GM12878 (cell line): ENCODE results near the gene RNU6-9. TPM values are rescaled to one million over a fixed set of nuclear protein-coding genes. Genes with fewer than 3 reads are reported as not detected.
A peak's percentile ranks its signal among the peaks of the same experiment; 100 is the strongest.

Source experiments
- CTCF ChIP-seq, 3 experiments: IDR thresholded peaks in 2 of 3; conservative IDR thresholded peaks in 1 of 3; 2 replicates each; pipeline ENCODE4 v1.5.1; 2011; ENCODE audit warnings: low read depth in 3 of 3, low read length in 3 of 3, mild to moderate bottlenecking in 3 of 3, control low read depth in 2 of 3, moderate library complexity in 2 of 3, inconsistent platforms in 1 of 3, mixed read lengths in 1 of 3; ENCODE audit not compliant: control insufficient read depth in 2 of 3, insufficient read depth in 1 of 3; ENCODE audit errors: extremely low read depth in 1 of 3
- RAD51 ChIP-seq: fragments of 450-650 bp; IDR thresholded peaks from 2 replicates; pipeline ENCODE4 v1.6.1; 2016; ENCODE audit warnings: moderate library complexity, mild to moderate bottlenecking, inconsistent platforms
- STAT3 ChIP-seq: IDR thresholded peaks from 2 replicates; pipeline ENCODE4 v1.6.1; 2011; ENCODE audit warnings: low read depth, low read length, improper control_type of control experiment
- ZNF217 ChIP-seq: fragments of 450-650 bp; IDR thresholded peaks from 2 replicates; pipeline ENCODE4 v1.6.1; 2017; ENCODE audit warnings: antibody characterized with exemption, mild to moderate bottlenecking
- ZNF592 ChIP-seq: fragments of 450-650 bp; IDR thresholded peaks from 2 replicates; pipeline ENCODE4 v1.6.1; 2017; ENCODE audit warnings: mild to moderate bottlenecking, moderate library complexity
- polyA plus RNA-seq, 11 experiments: library from polyadenylated mRNA; depleted of rRNA in 4 of 11; unstranded in 6 of 11; stranded (reverse) in 5 of 11; fragments of >200 nt; fragmentation: Nextera tagmentation in 4 of 11; fragmentation: Illumina TruSeq in 1 of 11; extraction: Ambion mirVana in 4 of 11; extraction: Trizol in 1 of 11; gene quantifications; 1 replicate in 1 of 11; 2 replicates in 10 of 11; pipeline versions ENCODE4 v1.2.1 to v1.2.3, GENCODE V29; 2011 to 2016; ENCODE audit warnings: inconsistent platforms in 2 of 11, missing spikeins in 2 of 11, low read depth in 1 of 11
- total RNA-seq, 4 experiments: library from RNA; depleted of rRNA in 3 of 4; stranded (reverse); fragments of >200 nt in 3 of 4; fragmentation: Illumina TruSeq in 1 of 4; extraction: Trizol in 1 of 4; gene quantifications; 2 replicates each; pipeline versions ENCODE4 v1.2.1 to v1.2.3, GENCODE V29; 2013 to 2021

Gene RNU6-9
- total and polyA plus RNA-seq, 10 of the 15 experiments (the other 5 are each of a cell fraction or from before 2014, with no cell fraction given) = not detected

GRCh38 chr19:906480-906879, 13.2 kb downstream of the RNU6-9 start (continued):
- TF ChIP-seq ZNF592 (no peak), ZNF217 (peak; percentile 73; the same call in 1 of the 2 replicates), CTCF (IDR thresholded peaks at IDR 0.05 in 2 of 3, conservative IDR thresholded peaks at IDR 0.05 in 1 of 3; ENCODE audit: control insufficient read depth in 2 of 3, extremely low read depth in 1 of 3, insufficient read depth in 1 of 3, low read depth in 3 of 3, low read length in 3 of 3) (no peak), RAD51 (peak; percentile 47; the same call in 1 of the 2 replicates), STAT3 (no peak)
